ENCODE results near the gene IYD. TPM values are rescaled to one million over a fixed set of nuclear protein-coding genes. Genes with fewer than 3 reads are reported as not detected.

The IYD gene
- total RNA-seq, 1 experiment from 2014 or later: 32.6 TPM

DNA sequence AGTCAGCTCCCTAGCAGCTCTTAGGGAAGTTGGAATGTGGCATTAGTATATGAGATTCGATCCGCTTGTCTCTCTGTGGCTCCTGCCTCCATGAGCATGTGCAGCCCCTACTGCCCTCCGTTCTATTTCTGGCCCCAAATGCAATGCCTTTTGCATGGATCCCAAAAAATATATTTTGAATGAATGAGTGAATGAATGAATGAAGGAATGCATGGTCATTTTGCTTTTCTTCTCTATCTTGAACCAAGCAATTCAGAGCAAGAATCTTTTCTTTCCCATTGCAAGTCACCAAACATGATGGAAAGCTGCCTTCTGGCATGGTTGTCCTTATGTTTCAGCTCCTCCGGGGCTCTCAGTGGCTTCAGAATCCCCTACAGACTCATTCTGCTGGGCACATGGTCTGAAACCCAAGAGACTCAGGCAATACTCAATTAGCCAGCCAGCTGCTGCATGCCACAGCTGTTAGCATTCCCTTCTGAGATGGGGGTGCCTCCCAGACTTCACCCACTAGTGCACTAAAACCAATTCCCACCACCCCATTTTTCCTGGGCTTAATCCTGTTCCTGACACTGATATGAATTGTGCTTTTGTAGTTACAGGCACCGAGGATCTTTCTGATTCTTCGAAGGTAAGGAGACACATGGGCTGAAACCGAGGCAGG lies 2.6 kb upstream of the IYD start:
- CTCF ChIA-PET: no interaction called here
- BruUV-seq (replicated peaks): no TSS peak
- Histone ChIP-seq H3K36me3 (ENCODE audit: control insufficient read depth, insufficient read depth, low read length) (no peaks in the 10 kb centered on the region), H3K4me3 (ENCODE audit: low read depth, low read length) (no peak overlapping the region), H3K4me1 (peaks cover 18% of the 10 kb centered on the region), H3K27me3 (replicated peaks; ENCODE audit: control insufficient read depth, insufficient read depth, low read length) (no peaks in the 10 kb centered on the region), H3K9me3 (peaks cover 8% of the 10 kb centered on the region; the same call in 1 of the 2 replicates)
- H3K9me3 Mint-ChIP-seq (ENCODE audit: unreplicated experiment): no peaks in the 10 kb centered on the region
- no peaks in the 10 kb centered on the region for H3K27me3 Mint-ChIP-seq (ENCODE audit: insufficient read depth, unreplicated experiment)
- peaks cover 7% of the 10 kb centered on the region for H3K36me3 Mint-ChIP-seq (ENCODE audit: insufficient read depth, unreplicated experiment)
- no peak overlapping the region for H3K27ac Mint-ChIP-seq (ENCODE audit: unreplicated experiment)
- no peaks in the 10 kb centered on the region for H3K4me1 Mint-ChIP-seq (ENCODE audit: low read depth, unreplicated experiment)
- POLR2A ChIA-PET: interaction anchor here (0.6 kb wide), 1 partner anchor 10 kb away, joined by 9 read pairs; no protein-coding TSS in a partner anchor
- no peak for DNase-seq
- intact Hi-C loops (cut with micrococcal nuclease; ENCODE audit: unreplicated experiment): no loop called here
- no peak for TF ChIP-seq CTCF (IDR thresholded peaks at IDR 0.05; ENCODE audit: insufficient read depth in 1 of 2, low read depth in 1 of 2, low read length in 1 of 2, severe bottlenecking in 1 of 2, unreplicated experiment in 1 of 2)
- no peak overlapping the region for H3K4me3 Mint-ChIP-seq (ENCODE audit: unreplicated experiment)

DNA sequence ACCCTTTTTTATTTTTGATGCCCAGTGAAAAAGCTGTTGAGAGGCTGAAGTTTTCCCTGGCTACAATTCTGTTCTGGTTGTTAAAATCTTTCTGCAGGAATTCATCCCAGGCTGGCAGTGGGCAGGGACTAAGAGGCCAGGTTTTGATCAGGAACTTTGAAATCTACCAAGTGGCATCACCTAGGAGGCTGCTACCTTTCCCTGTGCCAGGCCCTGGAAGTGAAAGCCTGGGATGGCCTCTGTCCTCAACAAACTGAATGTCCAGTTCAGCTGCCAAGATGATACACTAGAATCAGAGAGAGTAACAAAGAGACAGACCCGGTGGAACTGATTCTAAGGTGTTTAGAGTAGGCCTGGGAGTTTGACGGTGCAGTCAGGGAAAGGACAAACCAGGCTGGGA lies 596 bp downstream of the IYD start:
- Mint-ChIP-seq H3K27me3 (ENCODE audit: insufficient read depth, unreplicated experiment) (no peaks in the 10 kb centered on the region), H3K4me1 (ENCODE audit: low read depth, unreplicated experiment) (no peaks in the 10 kb centered on the region), H3K9me3 (ENCODE audit: unreplicated experiment) (no peaks in the 10 kb centered on the region), H3K27ac (ENCODE audit: unreplicated experiment) (no peak overlapping the region), H3K4me3 (ENCODE audit: unreplicated experiment) (no peak overlapping the region), H3K36me3 (ENCODE audit: insufficient read depth, unreplicated experiment) (peaks cover 7% of the 10 kb centered on the region)
- H3K4me3 ChIP-seq (ENCODE audit: low read depth, low read length): peak overlapping the region; percentile 5; the same call in 1 of the 2 replicates
- no peaks in the 10 kb centered on the region for H3K36me3 ChIP-seq (ENCODE audit: control insufficient read depth, insufficient read depth, low read length)
- H3K4me1 ChIP-seq: peaks cover 18% of the 10 kb centered on the region
- ChIA-PET POLR2A (no interaction called here), CTCF (no interaction called here)
- intact Hi-C loops (cut with micrococcal nuclease; ENCODE audit: unreplicated experiment): no loop called here
- no peak for TF ChIP-seq CTCF (IDR thresholded peaks at IDR 0.05; ENCODE audit: insufficient read depth in 1 of 2, low read depth in 1 of 2, low read length in 1 of 2, severe bottlenecking in 1 of 2, unreplicated experiment in 1 of 2)
- peaks cover 8% of the 10 kb centered on the region; the same call in 1 of the 2 replicates for H3K9me3 ChIP-seq
- H3K27me3 ChIP-seq (replicated peaks; ENCODE audit: control insufficient read depth, insufficient read depth, low read length): no peaks in the 10 kb centered on the region
- BruUV-seq (replicated peaks): TSS peak; percentile 92
- no peak for DNase-seq

DNA sequence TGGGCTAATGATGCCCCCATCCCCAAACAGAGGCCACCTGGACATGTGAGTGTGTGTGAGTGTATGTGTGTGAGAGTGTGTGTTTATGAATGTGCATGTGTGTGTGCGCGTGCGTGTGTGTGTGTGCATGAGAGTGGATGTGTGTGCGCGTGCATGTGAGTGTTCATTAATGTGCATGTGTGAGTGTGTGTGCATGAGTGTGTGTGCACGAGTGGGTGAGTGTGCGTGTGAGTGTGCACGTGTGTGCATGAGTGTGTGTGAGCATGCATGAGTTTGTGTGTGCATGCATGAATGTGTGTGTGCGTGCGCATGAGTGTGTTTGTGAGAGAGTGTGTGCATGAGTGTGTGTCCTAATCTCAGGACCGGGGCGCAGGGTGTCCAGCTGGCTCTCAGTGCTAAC lies 1.3 kb downstream of the IYD start:
- Mint-ChIP-seq H3K4me1 (ENCODE audit: low read depth, unreplicated experiment) (no peaks in the 10 kb centered on the region), H3K36me3 (ENCODE audit: insufficient read depth, unreplicated experiment) (peaks cover 7% of the 10 kb centered on the region), H3K4me3 (ENCODE audit: unreplicated experiment) (no peak overlapping the region), H3K9me3 (ENCODE audit: unreplicated experiment) (no peaks in the 10 kb centered on the region), H3K27me3 (ENCODE audit: insufficient read depth, unreplicated experiment) (no peaks in the 10 kb centered on the region), H3K27ac (ENCODE audit: unreplicated experiment) (no peak overlapping the region)
- TF ChIP-seq CTCF (IDR thresholded peaks at IDR 0.05; ENCODE audit: insufficient read depth in 1 of 2, low read depth in 1 of 2, low read length in 1 of 2, severe bottlenecking in 1 of 2, unreplicated experiment in 1 of 2): no peak
- Histone ChIP-seq H3K36me3 (ENCODE audit: control insufficient read depth, insufficient read depth, low read length) (no peaks in the 10 kb centered on the region), H3K27me3 (replicated peaks; ENCODE audit: control insufficient read depth, insufficient read depth, low read length) (no peaks in the 10 kb centered on the region), H3K9me3 (peaks cover 8% of the 10 kb centered on the region; the same call in 1 of the 2 replicates), H3K4me1 (peaks cover 18% of the 10 kb centered on the region), H3K4me3 (ENCODE audit: low read depth, low read length) (no peak overlapping the region)
- no TSS peak for BruUV-seq (replicated peaks)
- ChIA-PET POLR2A (no interaction called here), CTCF (no interaction called here)
- no peak for DNase-seq
- intact Hi-C loops (cut with micrococcal nuclease; ENCODE audit: unreplicated experiment): no loop called here
